Stimulated activated CD4-positive, alpha-beta T cell treated with anti-CD3 and anti-CD28 coated beads, Interleukin-15, amount 100 ng/mL, for 24 hours (primary cell): ENCODE data around the gene CCDC85C.

Experiments
- DNase-seq: peaks from one replicate; pipeline ENCODE4 v3.0.0-alpha.2; 2020

The CCDC85C gene

DNA sequence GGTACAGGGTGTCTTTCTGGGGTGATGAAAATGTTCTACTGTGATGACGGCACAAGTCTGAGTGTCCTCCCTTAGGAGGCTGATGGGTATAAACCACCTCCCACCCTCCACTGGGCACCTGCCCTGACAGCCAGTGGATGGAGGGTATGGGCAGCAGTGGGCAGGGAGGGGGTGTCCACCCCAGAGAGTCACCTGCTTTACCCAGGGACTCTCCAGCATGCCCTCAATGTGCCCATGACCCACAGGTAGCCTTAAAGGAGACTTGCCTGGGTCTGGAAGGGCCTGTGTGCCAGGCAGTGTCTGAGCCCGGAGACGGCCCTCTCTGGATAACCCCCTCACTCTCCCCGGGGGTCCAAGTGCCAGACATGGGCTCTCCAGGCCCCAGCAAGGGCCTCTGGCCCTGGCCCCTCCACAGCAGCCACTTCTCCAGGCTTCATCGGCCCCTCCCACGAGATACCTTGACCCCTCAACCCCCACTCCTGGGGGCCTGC is 84.0 kb downstream of the CCDC85C start:
- DNase-seq: no peak

DNA sequence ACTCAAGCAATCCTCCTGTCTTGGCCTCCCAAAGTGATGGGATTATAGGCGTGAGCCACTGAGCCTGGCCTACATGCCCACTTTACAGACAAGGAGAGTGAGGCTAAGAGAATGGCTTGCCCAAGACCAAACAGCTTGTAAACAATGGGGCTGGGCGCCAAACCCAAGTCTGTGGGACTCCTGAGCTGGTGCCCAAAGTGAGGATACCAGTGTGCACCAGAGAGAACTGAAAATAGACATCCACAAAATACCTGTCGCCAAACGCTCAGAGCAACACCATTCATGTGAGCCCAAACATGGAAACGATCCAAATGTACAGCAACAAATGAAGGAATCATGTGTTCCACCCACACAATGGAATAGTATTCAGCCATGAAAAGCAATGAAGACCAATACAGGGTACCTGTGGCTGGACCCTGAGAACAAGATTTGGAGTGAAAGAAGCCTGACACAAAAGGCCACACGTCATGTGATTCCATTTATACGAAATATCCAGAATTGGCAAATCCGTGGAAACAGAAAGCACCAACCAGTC is 84.6 kb downstream of the CCDC85C start:
- no peak for DNase-seq

DNA sequence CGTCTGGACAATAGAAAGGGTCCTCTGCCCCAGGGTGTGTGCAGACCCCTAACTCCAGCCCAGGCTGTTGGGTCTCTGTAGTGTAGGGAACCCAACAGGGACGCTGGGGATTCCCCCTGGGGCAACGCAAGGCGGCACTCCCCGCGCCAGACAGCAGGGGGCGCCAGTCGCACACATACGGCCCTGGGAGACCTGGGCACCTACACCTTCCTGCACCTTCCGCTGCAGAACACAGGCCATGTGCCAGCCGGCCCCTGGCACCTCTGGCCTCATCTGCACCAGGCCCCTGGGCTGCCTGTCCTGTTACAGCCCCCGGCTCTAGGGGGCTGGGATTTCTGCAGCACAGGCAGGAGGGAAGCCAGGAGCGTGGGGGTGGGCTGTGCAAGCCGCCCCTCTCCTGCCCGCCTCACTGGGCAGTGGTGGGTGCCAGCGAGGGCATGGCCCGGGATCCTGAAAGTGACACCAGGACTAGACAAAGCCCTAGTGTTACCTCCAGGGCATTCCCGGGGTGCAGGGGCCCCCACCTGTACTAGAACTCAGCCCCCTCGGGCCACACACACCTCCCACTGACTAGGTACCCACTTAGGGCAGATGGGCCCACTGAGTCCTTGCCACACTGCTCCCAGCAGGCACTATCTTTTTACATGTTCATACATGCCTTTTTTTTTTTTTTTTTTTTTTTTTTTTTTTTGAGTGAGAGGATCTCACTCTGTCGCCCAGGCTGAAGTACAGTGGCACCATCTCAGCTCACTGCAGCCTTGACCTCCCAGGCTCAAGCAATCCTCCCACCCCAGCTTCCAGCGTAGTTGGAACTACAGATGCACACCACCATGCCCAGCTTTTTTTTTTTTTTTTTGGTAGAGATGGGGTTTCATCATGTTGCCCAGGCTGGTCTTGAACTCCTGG is 85.3 kb downstream of the CCDC85C start:
- DNase-seq: peak; percentile 84

DNA sequence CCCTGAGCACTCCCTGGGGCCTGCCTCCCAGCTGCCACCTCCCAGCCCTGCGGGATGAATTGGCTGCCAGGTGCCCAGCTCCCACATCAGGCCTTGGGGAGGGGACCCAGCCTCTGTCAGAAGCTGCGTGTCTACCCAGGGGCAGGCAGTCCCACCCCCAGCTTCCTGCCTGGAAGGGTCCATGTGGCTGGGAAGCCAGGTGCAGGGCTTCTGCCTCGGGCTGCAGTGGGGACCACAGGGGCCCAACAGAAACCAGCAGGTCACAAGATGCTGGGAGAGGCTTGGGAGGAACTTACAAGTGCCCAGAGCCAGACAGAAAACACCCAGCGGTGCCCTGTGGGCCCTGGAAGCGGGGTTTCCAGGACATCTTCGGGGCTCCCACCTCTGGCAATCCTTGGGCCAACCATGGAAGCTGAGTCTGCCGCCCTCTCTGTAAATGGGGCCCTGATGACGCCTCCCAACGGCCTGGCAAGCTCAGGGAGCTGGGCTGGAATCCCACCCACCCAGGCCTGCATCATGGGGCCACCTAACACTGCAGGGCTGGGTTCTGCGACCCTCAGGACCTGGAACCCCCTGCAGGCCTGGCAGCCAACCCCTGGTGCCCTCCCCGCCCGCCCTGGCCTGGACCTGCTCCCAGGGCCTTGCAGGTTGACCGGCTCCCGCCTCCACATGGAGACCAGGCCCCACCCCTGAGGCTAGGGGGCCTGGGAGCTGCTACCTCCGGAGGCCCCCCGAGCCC is 86.2 kb downstream of the CCDC85C start:
- no peak for DNase-seq

DNA sequence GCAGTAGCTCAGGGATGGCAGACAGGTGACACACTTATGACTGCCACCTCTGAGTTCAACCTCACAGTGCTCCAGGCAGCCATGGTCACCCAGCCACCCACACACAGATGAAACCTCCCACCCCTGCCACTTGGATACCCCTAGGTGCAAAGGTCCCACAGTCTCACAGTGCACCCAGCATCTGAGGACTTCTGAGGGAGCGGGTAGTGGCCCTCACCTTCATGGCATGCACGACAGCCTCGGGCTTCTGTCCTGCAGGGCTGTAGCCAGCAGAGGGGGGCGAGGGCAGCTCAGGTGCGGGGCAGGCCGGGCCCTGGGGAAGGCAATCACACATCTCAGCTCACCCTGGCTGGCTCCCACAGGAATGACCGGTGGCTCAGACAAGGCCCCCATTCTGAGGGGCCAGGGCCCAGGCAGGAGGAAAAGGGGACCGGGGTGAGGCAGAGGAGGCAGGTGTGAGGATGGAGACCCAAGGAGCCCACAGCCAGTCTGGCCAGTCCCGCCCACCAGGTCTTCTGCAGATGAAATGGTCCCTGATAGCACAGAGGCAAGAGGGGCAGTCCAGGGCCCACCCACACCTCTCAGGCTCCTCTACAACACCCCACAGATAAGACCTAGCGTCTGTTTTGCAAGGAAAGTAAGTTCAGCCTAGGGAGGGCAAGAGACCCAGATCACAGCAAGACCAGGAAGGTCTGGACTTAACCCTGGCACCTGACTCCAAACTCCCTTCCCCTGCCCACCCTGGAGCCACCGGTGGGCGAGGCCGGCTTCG is 87.0 kb downstream of the CCDC85C start:
- no peak for DNase-seq

DNA sequence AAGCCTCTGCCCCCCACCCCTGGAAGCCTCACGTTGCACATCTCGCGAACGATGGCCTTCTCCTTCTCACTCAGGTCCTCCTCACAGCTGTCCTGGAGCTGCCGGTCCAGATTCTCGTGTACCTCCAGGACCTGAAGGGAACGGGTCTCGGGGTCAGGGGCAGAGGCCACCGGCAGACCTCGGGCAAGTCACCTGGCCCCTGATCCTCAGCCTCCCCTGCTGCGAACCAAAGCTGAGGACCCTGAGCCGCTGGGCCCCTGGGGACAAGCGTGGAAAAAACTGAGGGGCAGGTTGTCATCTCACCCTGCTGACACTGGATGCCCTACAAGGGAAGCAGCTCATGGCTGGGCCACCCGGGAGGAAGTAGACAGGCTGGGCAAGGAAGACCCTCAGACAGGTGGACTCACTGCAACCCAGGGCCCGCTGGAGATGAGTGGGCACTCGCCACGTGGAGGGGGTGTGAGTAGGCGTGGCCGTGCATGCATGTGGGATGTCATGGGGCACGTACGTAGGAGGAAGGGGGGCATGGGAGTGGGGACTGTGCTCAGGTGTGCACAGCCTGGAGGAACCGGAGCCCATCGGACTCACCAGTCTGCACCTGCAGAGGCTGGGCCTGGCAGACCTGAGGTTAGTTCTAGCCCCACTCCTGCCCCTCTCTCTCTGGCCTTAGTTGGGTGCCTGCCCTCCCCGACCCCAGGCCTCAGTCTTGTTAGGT is 87.7 kb downstream of the CCDC85C start:
- peak; percentile 5 for DNase-seq

DNA sequence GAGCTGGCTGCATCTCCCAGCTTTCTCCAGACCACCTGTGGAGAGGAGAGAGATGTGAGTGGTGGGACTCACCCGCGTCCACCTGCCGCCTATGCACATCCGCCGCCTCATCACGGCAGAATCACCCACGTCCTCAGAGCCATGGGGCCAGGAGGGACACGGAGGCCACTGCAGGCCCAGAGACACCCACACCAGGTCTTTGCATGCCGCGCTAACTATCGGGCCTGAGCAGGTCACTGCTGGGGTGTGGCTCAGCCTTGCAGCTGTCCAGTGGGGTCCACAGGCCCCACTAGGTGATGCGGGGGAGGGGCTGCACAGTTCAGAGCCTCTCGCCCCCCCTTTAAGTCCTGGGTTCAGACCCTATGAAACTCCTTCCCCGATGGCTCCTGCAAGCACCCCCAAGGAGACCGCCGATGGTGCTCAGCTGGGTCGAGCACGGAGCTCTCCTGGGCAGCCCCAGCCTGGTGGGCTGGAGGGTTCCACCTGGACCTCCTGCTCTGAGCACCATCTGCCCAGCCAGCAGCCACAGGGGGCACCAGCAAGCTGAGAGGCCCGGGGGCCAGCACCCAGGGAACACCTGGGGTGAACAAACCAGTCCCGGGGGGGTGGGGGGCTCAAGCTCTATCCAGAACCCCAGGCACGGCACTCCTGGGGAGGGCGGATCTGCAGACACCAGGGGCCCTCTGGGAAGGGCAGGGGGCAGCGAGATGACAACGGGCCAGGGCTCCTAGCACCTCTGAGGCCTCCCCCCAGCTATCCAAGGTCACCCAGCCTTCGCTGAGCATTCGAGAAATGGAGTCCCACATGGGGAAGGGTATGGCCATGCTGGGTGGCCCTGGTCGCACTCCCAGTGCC is 88.5 kb downstream of the CCDC85C start:
- no peak for DNase-seq

DNA sequence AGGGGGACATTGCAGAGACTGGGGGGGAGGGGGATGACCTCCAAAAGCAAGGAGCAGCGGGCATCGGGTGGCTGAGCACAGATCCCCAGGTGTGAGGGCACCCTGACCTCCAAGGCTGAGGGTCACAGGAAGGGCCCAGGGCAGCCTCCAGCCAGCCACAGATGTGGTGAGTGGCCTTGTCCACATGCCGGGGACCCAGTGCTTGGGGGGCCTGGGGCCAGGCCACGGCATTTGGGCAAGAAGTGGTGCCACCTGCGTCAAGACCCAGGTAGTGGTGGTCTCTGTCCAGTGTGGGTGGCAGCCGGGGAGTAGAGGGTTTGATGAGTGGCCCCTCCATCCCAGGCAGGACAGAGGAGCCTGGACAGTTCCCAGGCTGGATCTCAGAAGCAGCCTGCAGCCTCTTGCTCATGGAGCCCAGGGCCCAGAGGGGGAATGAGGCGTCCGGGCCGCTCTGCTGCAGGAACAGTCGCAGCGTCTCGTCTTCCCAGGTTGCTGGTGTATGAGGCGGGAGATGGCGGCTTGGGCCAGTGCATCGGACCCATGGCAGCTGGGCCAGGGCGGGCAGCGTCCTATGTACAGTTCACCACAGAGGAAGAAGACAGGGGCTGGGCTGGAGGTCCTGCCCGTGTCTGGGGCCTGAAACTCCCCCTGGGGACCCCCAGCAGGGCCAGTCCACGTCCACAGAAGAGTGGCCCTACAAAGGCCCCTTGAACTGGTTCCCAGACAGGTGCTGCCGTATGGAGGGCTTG is 89.3 kb downstream of the CCDC85C start:
- DNase-seq: no peak

DNA sequence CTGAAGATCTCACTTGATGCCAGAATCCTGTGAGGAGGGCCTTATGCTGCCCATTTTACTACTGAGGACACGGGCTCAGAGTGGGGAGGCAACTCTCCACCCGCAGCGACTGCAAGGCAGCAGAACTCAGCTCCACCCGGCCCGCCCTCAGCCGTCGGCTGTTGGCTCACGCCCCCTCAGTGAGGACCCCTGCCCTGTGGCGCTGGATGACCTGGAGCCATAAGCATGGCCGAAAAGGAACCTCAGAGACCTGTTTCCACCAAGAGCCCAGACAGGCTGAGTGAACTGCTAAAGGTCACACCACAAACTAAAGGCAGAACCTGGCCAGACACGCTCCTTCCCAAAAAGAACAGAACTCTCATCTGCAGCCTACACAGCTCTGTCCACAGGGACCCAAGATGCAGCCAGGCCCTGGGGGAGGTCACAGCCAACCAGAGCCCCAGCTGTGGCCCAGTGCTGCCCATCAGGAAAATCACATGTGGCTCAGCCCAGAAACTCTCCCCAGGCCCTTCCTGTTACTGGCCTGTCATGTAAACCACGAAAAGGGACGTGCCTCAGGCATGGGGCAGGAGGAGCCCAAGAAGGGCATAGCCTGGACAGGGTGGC is 90.0 kb downstream of the CCDC85C start:
- no peak for DNase-seq

DNA sequence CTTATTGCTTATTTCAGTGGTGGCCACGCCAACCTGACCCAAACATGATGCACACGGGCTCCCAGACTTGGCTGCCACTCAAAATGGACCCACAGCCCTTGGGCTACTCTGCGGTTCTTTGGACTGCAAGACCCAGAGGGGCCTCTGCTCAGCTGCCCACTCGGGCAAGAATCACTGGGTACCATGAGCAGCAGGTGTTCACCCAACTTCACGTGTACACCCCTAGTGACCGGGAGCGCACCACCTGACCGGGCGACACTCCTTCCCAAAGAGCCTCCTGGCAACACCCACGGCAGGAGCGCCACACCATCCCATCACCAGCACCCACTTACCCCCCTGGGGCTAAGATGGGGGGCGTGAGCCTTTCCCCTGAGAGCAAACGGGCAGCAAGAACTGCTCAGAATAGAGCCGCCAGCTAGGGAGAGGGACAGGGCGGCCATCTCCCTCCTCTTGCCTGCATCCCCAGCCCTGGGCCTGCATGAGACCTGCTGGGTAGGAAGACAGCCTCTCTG is 90.8 kb downstream of the CCDC85C start:
- no peak for DNase-seq

DNA sequence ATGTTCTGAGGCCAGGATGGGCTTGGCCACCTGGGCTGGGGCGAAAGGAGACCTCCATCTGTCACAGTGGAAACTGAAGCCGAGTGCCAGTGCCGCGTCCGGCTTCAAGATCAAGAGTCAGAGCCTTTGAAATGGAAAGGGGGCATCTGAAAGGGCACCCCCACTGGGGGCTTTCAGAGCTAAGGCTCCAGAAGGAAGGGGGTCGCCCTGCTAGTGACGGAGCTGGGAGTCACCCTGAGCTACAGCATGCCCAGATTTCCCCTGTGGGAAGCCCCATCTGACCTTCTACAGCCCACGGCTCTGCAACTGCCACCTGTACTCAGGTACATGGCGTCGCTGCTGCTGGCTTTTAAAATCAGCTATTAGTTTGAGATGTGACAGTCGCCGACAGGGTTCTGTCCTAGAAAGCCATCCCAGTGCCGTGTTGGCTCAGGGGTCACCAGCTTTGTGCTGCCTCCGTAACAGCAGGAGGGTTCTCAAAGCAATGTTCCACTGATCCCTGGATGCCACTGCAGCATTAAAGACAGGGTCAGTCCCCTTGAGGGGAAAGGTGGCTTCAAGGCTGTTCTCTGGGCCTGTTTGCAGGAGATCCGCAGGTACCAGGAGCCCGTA is 91.3 kb downstream of the CCDC85C start:
- no peak for DNase-seq

DNA sequence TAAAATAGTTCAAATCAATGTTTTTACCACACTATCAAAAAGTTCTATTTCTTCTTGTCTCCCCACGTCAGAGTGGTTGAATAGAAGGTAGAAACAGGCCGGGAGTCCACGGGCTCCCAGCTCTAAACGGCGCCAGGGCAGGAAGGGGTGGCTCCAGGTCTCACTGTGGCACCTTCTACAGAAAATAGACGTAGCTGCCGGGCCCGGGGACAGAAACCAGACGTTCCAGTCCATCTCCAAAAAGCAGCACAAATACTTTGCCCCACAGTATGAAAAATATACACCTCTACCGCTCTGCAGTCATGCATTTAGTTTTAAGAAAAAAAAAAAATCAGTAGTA is 91.9 kb downstream of the CCDC85C start:
- DNase-seq: no peak

DNA sequence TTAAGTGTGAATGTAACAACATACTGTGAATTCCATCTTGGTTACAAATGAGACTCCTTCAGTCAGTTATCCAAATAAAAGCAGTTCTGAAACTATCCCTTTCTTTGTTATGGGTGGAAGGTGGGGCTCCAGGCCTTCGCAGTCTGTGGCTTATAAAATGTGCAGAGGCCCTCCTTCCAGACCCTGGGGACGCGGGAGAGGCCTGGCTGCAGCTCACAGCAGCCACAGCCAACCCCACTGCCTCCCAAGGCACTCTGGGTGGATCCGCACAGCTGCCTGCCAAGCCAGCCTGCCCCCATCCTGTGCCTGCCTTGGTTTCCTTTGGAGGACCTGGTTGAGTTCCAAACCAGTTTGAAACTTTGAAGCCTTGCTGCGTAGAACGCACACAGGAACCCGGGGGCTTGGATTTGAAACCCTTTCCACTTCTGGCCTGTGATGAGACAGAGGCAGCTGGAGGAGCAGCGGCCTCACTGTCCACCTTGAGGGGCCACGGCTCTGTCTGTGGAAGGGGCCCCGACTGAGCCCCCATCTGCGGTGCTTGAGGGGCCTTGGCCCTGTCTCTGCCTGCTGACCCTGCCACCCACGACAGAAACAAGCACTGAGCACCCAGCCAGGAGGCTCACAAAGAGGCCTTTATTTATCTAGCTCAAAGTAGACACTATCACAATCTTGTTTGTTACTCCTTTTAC is 92.4 kb downstream of the CCDC85C start:
- no peak for DNase-seq

DNA sequence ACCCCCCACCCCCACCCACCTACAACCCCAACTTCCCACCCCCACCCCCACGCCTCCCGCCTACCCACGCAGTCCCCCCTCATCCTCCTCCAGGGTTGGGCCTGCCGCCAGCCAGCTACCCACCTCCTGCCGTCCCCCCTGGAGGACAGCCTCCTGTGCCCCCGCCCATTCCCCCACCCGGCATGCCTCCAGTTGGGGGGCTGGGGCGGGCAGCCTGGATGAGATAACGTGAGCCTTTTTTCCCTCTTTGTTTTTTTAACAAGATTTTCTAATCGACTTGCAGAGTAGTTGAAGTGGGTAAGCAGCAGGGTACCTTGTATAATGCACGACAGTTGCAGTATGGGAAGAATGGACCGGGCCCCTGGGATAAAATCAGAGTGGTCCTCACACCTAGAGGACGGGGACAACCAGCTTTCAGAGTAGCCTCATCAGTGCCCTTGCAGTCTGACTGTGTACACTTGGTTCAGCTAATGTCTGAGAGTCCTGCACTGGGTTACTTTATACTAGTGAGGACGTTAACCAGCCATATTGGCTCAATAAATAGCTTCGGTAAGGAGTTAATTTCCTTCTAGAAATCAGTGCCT is 93.4 kb downstream of the CCDC85C start:
- no peak for DNase-seq

DNA sequence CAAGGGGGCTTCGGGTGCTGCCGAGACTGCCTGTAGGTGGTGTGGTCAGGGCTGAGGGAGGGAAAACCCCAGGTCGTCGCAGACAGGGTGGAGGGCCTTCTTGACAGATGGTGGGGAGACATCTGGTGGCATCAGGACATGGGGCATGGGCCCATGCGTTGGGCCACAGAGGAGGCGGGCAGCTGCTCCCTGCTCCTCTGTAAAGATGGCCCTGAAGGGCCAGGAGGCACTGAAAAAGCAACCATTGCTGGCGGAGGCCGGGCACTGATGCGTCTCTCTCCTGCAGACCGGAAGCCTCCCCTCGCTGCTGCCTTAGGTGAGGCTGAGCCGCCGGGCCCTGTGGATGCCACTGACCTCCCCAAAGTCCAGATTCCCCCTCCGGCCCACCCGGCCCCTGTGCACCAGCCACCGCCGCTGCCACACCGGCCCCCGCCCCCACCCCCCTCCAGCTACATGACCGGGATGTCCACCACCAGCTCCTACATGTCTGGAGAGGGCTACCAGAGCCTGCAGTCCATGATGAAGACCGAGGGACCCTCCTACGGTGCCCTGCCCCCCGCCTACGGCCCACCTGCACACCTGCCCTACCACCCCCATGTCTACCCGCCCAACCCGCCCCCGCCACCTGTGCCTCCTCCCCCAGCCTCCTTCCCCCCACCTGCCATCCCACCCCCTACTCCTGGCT is 94.0 kb downstream of the CCDC85C start:
- DNase-seq: no peak

DNA sequence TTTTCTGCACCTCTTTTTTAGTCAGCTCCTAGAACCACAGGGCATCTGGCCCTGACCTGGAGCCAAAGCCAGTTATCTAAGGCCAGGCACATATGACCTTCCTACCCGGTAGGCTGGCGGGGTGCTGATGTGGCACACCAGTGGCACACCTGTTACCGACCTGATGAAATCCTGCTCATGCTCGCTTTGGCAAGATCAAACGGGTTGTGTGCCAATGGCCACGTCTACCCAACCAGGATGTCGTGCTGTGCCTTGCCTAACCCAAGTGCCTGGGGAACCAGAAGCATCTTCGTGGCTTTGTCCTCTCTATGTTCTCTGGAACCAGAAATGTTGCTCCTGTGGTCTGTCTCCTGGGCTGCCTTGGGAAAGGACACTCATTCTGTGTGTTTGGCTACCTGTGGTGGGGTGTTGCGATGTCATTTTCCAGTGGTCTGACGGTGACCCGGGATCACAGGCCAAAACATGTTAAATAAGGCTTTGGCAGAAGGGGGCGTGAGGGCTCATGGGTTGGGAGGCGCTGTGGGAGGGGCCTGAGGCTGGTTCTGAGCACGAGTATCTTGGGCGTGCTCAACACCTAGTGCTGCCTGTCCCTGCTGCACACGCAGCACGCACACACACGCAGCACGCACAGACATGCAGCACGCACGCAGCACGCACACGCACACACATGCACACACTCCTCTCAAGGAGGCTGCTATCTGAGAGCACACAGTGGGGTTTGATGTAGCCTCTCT is 94.9 kb downstream of the CCDC85C start:
- DNase-seq: no peak
